Hepatocyte (in vitro differentiated cells): ENCODE results near the gene DMD.

Experiments used
- CTCF ChIP-seq: fragments of 200-600 bp; sonication (generic); IDR thresholded peaks from 2 replicates; pipeline ENCODE4 v1.5.1; 2016; ENCODE audit warnings: antibody characterized with exemption, mild to moderate bottlenecking; ENCODE audit not compliant: poor library complexity
- EZH2 ChIP-seq: fragments of 200-600 bp; sonication (generic); IDR thresholded peaks from 2 replicates; pipeline ENCODE4 v1.6.1; 2016; ENCODE audit warnings: antibody characterized with exemption, mild to moderate bottlenecking, borderline replicate concordance

DNA sequence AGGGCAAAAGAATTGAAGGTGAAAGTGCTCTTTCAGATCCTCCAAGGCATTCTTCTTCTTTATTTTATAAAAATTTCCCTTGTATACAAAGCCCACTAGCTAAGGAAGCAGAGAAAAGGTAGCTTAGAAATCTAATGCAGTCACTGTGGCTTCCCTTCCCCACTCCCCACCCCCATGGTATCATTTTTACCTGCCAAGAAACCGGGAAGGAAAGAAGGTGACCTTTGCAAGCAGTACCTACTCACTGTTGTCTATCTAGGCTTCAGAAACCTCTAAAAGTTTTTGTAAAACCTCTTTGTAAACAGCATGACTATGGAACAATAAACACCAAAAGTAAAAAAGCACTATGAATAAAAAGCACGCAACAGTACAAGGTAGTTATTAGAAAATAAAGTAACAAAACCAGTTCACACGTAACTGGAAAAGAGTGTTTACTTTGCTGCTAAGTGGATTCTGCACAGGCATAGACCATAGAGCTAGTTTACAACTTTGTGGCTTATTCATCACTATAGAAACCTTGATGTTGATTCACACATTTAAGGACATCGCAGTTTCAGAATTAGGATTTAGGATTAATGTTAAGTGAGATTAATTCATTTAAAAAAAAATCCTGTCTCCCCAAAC lies 2029.9 kb downstream of the DMD start:
- no peak for TF ChIP-seq CTCF
- TF ChIP-seq EZH2, result no peak
